GM19452 (cell line): ENCODE data around the gene GATAD2A.
"Not testable (repeated sequence)": the region's sequence is repeated elsewhere in the genome, so short reads cannot be mapped to it uniquely, and the experiment has no call there.

Experiments used
- ATAC-seq: cut with Tn5 transposase; IDR thresholded peaks from one replicate; pipeline ENCODE4 v1.9.1; 2021; ENCODE audit not compliant: unreplicated experiment

The GATAD2A gene

DNA sequence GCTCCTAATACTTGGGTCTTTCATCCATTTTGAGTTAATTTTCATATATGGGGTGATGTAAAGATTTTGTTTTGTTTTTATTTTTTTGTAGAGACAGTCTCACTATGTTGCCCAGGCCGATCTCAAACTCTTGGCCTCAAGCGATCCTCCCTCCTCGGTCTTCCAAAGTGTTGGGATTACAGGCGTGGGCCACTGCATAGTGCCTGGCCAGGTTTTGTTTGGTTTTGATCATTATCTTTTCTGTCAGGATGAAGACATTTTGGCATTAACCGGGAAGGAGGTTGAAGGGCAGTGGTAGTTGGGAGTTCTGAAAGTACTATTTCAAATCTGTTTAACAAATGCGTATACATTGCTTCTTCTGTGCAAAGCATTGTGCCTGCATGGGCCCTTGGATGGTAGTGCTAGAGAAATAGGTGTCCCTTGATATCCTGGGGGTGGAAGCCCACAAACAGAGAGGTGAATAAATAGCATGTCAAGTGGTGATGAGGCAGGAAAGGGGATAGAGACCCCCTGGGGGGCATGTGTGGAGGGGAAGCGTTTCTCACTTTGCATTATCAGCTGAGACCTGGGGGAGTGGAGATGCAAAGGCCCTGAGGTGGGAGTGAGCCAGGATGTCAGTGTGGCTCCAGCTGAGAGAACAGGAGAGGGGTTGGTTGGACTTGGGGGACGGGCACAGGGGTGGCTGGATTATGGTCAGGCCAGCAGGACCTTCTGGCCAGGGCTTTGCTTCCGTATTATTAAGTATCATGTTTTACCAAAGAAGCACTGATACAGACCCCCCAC, 41.4 kb downstream of the GATAD2A start:
- no peak for ATAC-seq

DNA sequence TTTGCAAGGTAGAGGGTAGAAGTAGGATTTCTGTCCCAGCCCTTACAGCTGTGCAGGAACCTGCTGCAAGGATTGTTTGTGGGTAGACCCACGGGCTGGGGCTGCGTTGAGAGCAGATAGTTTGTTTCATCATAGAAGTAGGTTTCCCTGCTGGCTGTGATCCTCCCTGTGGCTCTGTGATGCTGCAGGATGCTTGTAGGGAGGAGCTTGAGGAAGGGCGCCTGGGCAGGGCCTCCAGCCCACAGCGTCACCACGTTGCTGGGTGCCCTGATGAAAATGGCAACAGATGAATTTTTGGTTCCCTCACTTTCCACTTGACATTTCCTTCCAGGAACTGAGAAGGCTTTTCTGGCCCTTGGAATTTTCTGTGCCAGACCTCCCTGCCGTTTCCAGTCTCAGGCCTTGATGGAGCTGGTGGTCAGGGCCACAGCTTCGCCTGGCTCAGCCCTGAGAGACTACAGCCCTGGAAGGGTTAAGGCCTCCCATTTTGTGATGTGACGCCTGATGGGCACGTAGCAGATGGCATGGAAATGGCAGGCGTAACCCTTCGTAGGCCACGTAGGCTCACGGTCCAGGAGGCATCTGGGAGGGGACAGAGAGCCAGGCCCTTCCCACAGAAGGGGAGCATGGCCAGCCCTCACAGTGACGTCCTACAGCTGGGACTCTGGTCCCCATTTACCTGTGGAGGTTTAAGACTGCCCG, 42.2 kb downstream of the GATAD2A start:
- ATAC-seq: no peak

DNA sequence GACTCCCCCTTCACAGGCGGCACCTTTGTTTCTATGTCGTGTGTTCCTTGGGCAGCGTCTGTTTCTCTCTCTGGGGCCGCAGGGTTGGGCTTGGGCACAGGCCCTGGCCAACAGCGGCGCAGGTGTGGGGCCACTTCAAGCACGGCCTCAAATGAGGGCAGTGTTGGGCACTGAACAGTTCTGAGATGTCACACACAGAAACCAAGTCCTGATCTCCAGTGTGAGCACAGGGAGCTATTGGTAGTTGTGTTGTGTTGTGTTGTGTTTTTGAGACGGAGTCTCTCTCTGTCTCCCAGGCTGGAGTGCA, 42.7 kb downstream of the GATAD2A start:
- ATAC-seq: no peak

DNA sequence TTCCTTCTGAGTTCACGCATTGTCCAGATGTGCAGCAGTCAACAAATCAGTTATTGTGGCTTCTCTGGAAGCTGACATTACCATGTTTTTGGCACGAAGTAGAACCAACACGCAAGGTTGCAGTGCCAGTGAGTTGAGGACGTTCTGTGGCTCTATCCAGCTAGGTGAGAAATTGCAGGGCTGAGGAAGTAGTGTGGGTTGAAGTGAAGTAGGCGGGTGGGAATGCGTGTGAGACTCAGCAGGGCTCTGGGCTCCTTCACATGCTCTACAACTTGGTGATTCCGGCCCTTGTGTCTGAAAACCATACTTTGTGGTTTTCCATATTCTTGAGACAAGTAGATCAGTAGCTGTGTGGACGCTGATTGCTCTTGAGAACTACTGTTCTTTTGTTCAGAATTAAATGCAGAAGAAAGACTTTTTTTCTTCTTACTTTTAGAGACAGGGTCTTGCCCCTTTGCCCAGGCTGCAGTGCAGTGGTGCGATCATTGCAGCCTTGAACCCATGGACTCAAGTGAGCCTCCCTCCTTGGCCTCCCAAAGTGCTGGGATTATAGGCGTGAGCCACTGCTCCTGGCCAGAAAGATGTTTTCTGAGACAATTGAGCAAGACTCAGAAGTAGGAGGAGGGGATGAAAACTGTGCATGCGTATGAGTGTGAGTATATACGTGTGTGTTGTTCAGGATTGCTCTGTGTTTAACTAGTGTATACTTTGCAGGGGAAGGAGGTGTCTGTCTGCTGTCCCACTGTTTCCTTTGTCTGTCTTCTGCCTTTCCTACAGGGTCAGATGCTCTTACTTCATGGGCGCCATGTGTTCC, 46.2 kb downstream of the GATAD2A start:
- no peak for ATAC-seq

DNA sequence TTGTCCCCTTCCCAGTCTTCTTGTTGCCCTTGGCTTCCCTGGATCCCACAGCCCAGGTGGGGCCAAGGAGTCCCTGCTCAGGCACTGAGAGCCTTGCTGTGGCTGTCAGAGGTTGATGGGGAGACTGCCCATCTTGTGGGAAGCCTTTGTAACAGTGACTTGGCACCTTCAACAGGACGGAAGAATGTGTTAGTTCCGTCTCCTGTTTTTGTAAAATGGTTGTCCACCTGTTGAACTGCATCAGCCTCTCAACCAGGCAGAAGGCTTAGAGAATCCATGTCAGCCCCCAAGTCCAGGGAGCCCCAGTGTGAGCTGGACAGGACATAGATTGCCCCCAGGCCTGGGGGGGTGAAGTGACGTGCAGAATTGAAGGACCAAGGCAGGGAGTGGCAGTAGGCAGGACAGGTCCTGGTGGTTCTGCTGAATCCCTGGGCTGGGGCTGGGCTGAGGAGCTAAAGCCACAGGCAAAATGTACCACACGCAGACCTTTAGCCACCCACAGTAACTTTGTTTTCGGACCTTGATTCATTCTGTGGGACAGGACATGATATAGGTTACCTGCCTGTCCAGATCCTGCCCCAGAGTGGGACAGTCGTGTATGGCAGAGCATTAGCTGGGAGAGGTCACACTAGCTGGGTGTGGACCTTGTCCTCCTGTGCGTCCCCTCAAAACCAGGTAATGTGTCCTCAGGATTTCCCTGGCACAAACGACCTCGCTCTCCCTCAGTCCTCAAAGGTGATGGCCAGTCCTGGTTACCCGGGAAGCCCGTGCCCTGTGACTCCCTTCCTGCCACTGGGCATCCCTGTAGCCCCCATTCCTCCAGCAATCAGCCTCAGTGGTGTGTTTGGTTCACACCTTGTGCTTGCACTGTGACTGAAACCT, 47.0 kb downstream of the GATAD2A start:
- ATAC-seq: no peak

- ATAC-seq: no peak
These were observed 47.6 kb downstream of the GATAD2A start for GRCh38 chr19:19453125-19453454.

DNA sequence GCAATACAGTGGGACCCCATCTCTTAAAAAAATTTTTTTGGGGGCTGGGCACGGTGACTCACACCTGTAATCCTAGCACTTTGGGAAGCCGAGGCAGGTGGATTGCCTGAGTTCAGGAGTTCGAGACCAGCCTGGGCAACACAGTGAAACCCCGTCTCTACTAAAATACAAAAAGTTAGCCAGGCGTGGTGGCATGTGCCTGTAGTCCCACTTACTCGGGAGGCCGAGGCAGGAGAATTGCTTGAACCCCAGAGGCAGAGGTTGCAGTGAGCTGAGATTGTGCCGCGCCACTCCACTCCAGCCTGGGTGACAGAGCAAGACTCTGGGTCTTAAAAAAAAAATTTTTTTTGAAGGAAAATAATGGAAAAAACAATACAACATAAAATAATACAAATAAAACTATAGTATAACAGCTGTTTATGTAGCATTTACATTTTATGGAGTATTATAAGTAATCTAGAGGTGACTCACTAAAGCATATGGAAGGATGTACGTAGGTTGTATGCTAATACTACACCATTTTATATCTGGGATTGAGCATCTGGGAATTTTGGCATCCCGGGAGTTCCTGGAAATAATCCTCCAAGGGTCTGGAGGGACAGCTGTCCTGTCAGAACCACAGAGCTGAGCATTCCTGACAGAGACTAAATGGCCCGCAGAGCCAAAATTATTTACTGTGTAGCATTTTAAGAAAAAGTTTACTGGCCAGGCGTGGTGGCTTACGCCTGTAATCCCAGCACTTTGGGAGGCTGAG, 49.9 kb downstream of the GATAD2A start:
- not testable (repeated sequence) for ATAC-seq

DNA sequence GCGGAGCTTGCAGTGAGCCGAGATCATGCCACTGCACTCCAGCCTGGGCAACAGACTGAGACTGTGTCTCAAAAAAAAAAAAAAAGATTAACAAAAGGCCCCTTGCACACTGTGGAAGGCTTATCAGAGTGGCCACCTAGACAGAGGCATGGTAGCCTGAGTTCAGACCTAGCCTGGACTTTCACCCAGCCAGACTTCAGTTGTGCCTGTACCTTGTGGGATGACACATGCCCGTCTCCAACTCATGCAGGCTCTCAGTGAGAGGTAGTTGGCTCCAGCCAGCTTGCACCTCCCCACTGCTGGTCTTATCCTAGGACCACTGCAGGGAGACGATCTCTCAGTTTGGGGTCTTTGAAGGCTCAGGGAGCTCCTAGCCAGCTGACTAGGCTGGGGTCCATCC, 52.2 kb downstream of the GATAD2A start:
- no peak for ATAC-seq

DNA sequence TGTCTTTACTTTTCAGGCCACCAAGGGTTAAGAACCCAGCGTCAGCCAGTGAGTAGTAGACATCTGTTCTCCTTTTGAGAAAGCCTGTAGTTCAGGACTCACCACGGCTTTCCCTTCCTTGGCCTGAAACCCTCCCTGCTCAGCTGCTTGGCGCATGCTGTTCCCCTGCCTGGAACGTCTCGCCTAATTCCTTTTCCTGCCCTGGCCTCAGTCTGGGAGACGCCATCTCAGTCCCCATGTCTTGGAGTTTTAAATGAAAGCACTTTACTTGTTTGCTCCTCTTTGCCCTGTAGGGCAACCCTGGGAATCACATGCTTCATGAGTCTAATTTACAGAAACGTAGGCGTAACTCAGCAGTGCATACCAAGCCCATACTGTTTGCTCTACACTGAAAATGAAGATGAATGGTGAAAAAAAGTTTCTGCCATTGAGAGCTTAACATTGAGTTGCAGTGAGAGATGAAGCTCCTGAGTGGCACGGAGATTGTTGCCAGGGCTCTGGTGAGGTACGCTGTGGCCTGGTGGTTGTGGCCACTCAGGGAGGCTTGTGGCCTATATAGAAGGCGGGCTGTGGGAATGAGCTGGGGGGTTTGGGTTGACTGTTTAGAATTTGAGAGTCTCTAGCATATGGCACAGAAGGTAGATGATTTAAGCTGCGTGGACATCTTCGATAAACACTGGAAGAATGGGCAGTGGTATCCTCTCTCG, 52.8 kb downstream of the GATAD2A start:
- no peak for ATAC-seq

- ATAC-seq: peak; percentile 7
These were observed 53.6 kb downstream of the GATAD2A start for GRCh38 chr19:19459073-19459472.

- peak; percentile 50 for ATAC-seq
These were observed 54.3 kb downstream of the GATAD2A start for GRCh38 chr19:19459707-19460251.

DNA sequence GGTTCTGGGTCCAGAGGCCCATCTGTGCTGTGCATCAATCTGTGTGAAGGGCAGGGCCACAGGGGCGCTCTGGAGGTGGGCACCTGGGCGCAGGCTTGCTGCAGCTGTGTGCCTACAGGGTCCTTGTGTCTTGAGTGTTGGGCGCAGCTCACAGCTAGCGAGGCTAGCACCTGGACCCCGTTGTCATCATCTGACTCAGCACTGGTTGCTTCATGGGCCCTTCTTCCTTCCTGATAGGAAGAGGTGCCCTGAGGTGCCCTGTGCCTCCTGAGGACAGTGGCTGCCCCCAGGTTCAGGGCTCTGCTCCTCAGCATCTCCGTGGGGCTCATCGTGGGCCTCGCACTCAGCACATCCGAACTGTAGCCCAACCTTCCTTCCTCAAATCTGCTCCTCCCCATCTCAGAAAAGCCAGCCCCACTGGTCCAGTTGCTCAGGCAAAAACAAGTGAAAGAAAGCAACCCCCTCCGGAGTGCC, 54.8 kb downstream of the GATAD2A start:
- ATAC-seq: no peak

DNA sequence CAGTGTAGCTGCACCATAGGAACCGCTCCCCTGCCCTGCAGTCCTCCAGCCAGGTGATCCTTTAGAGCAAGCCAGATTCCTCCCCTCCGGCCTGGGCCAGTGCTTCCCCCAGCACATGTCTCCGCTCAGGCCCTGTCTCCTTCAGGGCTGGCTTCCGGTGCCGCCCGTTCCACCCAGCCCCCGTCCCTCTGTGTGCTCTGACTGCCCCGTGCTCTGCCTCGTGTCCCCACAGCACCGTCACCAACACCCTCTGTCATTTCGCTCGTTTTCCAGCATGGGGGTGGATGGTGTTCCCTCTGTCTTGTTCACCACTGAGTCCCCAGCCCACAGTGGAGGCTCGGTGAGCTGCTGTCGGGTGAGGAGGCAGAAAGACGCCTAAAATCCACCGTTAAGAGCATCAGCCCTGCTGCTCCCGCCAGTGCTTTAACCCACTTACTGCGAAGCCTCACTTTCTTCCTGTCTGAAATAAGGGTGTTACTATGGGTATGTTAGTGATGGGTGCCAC, 55.3 kb downstream of the GATAD2A start:
- no peak for ATAC-seq

- ATAC-seq: no peak
These were observed 55.8 kb downstream of the GATAD2A start for GRCh38 chr19:19461306-19461670.

GRCh38 chr19:19461671-19462622, 56.5 kb downstream of the GATAD2A start:
- ATAC-seq: no peak

GRCh38 chr19:19463348-19464117, 58.1 kb downstream of the GATAD2A start:
- no peak for ATAC-seq
